Measurements from ENCODE around the gene CCDC126.
"Not testable (repeated sequence)": the region's sequence is repeated elsewhere in the genome, so short reads cannot be mapped to it uniquely, and the experiment has no call there.

CCDC126 gene

GRCh38 chr7:23633417-23633816 is 36.2 kb downstream of the CCDC126 start:
- DNase-seq, result no peak

GRCh38 chr7:23645822-23646221 is 48.6 kb downstream of the CCDC126 start:
- no peak for DNase-seq

- DNase-seq, result no peak
Measured at GRCh38 chr7:23653942-23654341, 56.8 kb downstream of the CCDC126 start.

- DNase-seq, result peak; percentile 67
Measured at GRCh38 chr7:23654508-23654907, 57.3 kb downstream of the CCDC126 start.

GRCh38 chr7:23655433-23655832 is 58.3 kb downstream of the CCDC126 start:
- DNase-seq, result no peak

- no peak for DNase-seq
Measured at GRCh38 chr7:23658831-23659427, 61.7 kb downstream of the CCDC126 start.

GRCh38 chr7:23661385-23661784 is 64.2 kb downstream of the CCDC126 start:
- no peak for DNase-seq

- no peak for DNase-seq
Measured at GRCh38 chr7:23662124-23662983, 65.2 kb downstream of the CCDC126 start.

GRCh38 chr7:23662984-23663313 is 65.8 kb downstream of the CCDC126 start:
- peak; percentile 39 for DNase-seq

- DNase-seq, result no peak
Measured at GRCh38 chr7:23664122-23664521, 66.9 kb downstream of the CCDC126 start.

GRCh38 chr7:23672033-23672432 is 74.9 kb downstream of the CCDC126 start:
- DNase-seq, result no peak

GRCh38 chr7:23679898-23680413 is 82.8 kb downstream of the CCDC126 start, which contains the start of gene FAM221A:
Gene FAM221A (plus strand): TSS chr7:23680199. CDS start chr7:23680219, 20 bp downstream.
- DNase-seq, result peak; percentile 44

DNA sequence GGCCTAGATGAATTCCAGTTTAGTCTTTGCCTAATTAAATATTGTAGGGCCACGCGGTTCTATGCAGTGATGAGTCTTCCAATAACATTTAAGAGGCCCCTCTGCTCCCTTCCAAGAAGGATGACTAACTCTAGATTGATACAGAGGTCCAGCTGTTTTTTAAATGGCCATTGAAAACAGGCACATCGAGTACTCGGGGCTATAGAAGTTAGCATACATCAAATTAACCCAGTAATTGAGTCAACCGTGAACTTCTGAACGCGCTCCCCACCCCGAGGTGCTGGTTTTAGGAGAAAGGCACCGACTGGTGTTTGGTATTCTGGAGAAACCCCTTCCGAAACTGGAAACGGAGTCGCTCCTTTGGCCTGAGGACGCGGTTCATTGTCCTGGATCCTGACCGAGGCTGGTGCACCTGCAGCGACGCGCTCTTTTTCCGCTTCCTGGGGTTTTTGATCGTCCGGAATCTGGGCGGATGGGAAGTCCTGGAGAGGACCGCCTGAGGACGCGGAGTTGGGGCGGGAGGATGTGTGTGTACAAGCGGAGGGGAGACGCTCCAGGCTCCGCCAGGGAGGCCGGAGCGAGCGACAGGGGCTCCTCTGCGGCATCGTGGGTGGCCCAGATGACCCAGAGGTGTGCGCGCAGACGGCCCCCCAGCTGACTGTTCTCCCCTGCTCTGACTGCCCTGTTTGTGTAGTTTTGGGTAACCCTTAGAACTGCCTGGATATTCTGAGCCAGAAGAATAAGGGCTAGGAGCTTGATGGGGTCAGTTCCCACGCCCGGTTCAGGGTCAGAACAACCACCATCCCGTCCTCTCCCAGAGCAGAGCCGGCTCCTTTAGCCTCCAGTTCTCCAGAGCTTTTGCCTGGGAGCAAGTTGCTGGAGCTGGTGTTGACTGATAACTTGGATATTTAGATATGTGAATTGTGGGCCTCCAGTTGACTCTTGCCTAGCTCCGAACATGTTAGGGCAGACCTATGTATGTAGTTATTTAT is 83.5 kb downstream of the CCDC126 start:
- no peak for DNase-seq

DNA sequence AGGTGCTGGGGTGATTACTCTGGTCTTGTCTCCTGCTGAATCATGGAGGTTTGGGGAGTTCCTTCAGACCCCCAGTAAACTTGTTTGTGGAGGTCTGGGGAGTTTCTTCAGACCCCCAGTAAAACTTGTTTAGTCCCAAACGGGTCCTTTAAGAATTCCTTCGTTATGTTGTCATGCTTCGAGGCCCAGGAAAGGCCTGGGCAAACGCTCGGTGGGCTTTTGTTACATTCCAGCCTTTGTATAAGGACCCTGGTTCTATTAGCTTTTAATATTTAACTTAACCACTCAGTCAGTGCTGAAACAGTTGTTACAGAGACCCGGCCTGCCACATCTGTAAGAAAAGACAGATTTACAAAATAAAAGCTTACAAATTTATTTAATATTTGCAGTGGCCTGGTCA is 86.9 kb downstream of the CCDC126 start:
- DNase-seq, result not testable (repeated sequence)

- DNase-seq, result no peak
Measured at GRCh38 chr7:23685731-23686130, 88.5 kb downstream of the CCDC126 start.

GRCh38 chr7:23687011-23687410 is 89.8 kb downstream of the CCDC126 start:
- no peak for DNase-seq

DNA sequence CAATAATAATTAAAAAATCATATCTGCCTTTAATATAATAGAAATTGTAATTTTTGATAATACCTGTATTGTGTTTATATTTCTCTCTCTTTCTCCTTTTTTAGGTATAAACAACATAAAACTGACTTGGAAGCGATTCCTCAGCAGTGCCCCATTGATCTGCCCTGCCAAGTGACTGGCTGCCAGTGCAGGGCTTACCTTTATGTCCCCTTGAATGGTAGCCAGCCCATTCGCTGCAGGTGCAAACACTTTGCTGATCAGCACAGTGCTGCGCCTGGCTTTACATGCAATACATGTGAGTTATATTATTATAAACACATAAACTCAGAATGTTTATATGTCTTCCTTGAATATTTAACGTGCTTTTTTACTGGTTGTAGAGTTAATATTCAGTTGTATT is 92.0 kb downstream of the CCDC126 start:
- no peak for DNase-seq

DNA sequence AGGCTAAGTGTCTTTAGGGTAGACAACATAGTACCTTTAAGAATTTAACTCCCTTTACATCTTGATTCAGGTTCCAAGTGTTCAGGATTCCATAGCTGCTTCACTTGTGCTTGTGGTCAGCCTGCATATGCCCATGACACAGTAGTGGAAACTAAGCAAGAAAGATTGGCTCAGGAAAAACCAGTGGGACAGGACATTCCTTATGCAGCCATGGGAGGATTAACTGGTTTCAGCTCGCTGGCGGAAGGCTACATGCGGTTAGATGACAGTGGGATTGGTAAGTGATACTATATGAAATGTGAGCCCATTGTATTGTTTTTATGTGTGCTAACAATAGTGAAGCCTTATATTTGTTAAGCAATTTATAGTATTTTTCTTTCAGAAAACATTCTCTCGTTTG is 94.1 kb downstream of the CCDC126 start:
- DNase-seq, result peak; percentile 10

GRCh38 chr7:23693224-23693623 is 96.0 kb downstream of the CCDC126 start:
- no peak for DNase-seq

Data from NCI-H82 (cell line).